ENCODE data around the gene PMFBP1. TPM values are rescaled to one million over a fixed set of nuclear protein-coding genes. Genes with fewer than 3 reads are reported as not detected.

PMFBP1 gene
- total RNA-seq, 1 experiment from 2014 or later, result 2.7 TPM

GRCh38 chr16:72091217-72091616 lies 80.7 kb downstream of the PMFBP1 start:
- Histone ChIP-seq H3K14ac (ENCODE audit: insufficient read depth, low read length) (no peak overlapping the region), H3K23me2 (ENCODE audit: insufficient read length, low read depth, low read length, poor library complexity, severe bottlenecking) (peaks cover 6% of the 10 kb centered on the region), H3K79me1 (ENCODE audit: insufficient read depth, low read depth, low read length, poor library complexity, severe bottlenecking) (peaks cover 7% of the 10 kb centered on the region), H3K27me3 (ENCODE audit: insufficient read depth, low read length) (no peaks in the 10 kb centered on the region), H3K23ac (ENCODE audit: insufficient read length, low read depth, low read length) (no peak overlapping the region), H2BK15ac (ENCODE audit: low read depth, low read length) (no peak overlapping the region), H3T11ph (ENCODE audit: low read length) (no peak overlapping the region), H3K56ac (ENCODE audit: insufficient read length, low read depth, low read length) (no peak overlapping the region), H4K91ac (ENCODE audit: insufficient read length, low read depth, low read length) (no peak overlapping the region), H2BK12ac (ENCODE audit: insufficient read length, low read depth, low read length) (no peak overlapping the region), H4K8ac (replicated peaks; ENCODE audit: insufficient read length, low read depth, low read length) (no peak overlapping the region), H3K9ac (ENCODE audit: extremely low read depth, insufficient read length, low read length) (no peak overlapping the region), H2AFZ (ENCODE audit: low read length) (no peak overlapping the region), H3K9me3 (ENCODE audit: control insufficient read depth, low read depth, low read length) (no peaks in the 10 kb centered on the region), H2BK120ac (ENCODE audit: low read depth, low read length, poor library complexity, severe bottlenecking) (no peak overlapping the region), H2BK20ac (ENCODE audit: low read depth, low read length, poor library complexity, severe bottlenecking) (no peak overlapping the region), H4K5ac (ENCODE audit: insufficient read length, low read depth, low read length) (no peak overlapping the region), H2AK5ac (ENCODE audit: insufficient read length, low read length) (no peak overlapping the region), H3K4me2 (ENCODE audit: insufficient read depth, insufficient read length, low read length) (no peak overlapping the region), H3K18ac (ENCODE audit: insufficient read length, low read depth, low read length) (no peak overlapping the region), H4K20me1 (ENCODE audit: control insufficient read depth, insufficient read depth, insufficient read length) (no peaks in the 10 kb centered on the region), H3K79me2 (ENCODE audit: insufficient read depth, low read length) (peaks cover 12% of the 10 kb centered on the region; the same call in 1 of the 2 replicates), H3K4me1 (ENCODE audit: insufficient read depth, low read length) (peaks cover 7% of the 10 kb centered on the region; the same call in 1 of the 2 replicates), H2BK5ac (ENCODE audit: insufficient read length, low read length) (no peak overlapping the region), H3K27ac (ENCODE audit: insufficient read length, low read depth, low read length) (no peak overlapping the region), H3K4ac (ENCODE audit: low read depth, low read length) (no peak overlapping the region)
- no peaks in the 10 kb centered on the region for H3K9me3 Mint-ChIP-seq
- peaks cover 14 to 16% of the 10 kb centered on the region in 2 experiments for H3K4me1 Mint-ChIP-seq
- no peaks in the 10 kb centered on the region for H3K27me3 Mint-ChIP-seq (ENCODE audit: low read depth)
- H3K36me3 Mint-ChIP-seq (ENCODE audit: insufficient read depth in 1 of 3, low read depth in 3 of 3), result peaks cover 4 to 33% (median 31%) of the 10 kb centered on the region in 3 experiments; a peak in 6 of 7 replicates
- no peak overlapping the region for H3K27ac Mint-ChIP-seq
- no CpG with 5 or more reads among the region's 3 CpGs for WGBS (ENCODE audit: extremely low coverage, insufficient read length, low lambda C conversion rate)
- TF ChIP-seq CTCF (conservative IDR thresholded peaks at IDR 0.05), result no peak
- H3K4me3 Mint-ChIP-seq, result no peak overlapping the region
- DNase-seq, result no peak
